C4-2B (cell line): ENCODE measurements around the gene ETS1.

Experiments
- CTCF ChIP-seq: fragments of 450-650 bp; conservative IDR thresholded peaks from 2 replicates; pipeline ENCODE4 v1.5.1; 2017; ENCODE audit warnings: mild to moderate bottlenecking
- ZFX ChIP-seq: fragments of 450-650 bp; IDR thresholded peaks from 2 replicates; pipeline ENCODE4 v1.6.1; 2017

GRCh38 chr11:128575174-128575960, 12.0 kb downstream of the ETS1 start:
- no peak for TF ChIP-seq CTCF
- no peak for TF ChIP-seq ZFX
